Testis (tissue), 2 donors: Measurements from ENCODE around the gene CPHXL2.

ENCODE experiments used
- POLR2A ChIP-seq: fragments of 450-650 bp; IDR thresholded peaks from one replicate; pipeline ENCODE4 v1.6.1; 2017; ENCODE audit warnings: antibody characterized with exemption, mild to moderate bottlenecking, moderate library complexity
- TF ChIP-seq, protein P1 (sequence below), 3 experiments: fragments of 450-650 bp in 2 of 3; fragments of 200-600 bp in 1 of 3; sonication (generic) in 1 of 3; IDR thresholded peaks; one replicate each; pipeline ENCODE4 v1.5.1; 2016 to 2019; ENCODE audit warnings: antibody characterized with exemption in 3 of 3, mild to moderate bottlenecking in 2 of 3, moderate library complexity in 1 of 3

DNA sequence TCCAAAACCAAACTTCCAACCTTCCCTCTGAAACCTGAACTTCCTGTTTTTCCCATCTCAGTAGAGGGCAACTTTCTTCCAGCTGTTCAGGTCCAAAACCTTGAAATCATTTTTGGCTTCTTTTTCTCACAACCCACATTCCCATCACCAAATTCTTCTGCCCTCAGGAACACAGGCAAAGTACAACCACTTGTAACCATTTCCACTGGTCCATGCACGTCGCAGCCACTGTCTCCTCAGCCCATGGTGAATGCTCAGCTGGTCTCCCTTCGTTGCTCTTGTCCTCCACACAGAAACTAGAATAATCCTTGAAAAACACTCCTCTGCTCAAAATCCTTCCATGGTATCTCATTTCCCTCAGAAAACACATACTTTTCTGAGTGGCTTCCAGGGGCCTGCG is 50.0 kb downstream of the CPHXL2 start:
- TF ChIP-seq, protein P1, sequence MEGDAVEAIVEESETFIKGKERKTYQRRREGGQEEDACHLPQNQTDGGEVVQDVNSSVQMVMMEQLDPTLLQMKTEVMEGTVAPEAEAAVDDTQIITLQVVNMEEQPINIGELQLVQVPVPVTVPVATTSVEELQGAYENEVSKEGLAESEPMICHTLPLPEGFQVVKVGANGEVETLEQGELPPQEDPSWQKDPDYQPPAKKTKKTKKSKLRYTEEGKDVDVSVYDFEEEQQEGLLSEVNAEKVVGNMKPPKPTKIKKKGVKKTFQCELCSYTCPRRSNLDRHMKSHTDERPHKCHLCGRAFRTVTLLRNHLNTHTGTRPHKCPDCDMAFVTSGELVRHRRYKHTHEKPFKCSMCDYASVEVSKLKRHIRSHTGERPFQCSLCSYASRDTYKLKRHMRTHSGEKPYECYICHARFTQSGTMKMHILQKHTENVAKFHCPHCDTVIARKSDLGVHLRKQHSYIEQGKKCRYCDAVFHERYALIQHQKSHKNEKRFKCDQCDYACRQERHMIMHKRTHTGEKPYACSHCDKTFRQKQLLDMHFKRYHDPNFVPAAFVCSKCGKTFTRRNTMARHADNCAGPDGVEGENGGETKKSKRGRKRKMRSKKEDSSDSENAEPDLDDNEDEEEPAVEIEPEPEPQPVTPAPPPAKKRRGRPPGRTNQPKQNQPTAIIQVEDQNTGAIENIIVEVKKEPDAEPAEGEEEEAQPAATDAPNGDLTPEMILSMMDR (IDR thresholded peaks at IDR 0.05): no peak
- TF ChIP-seq POLR2A: no peak
